Sigmoid colon (tissue), 4 donors: ENCODE results near the gene WDR91.

ENCODE experiments used
- EP300 ChIP-seq, 4 donors: sonication (generic); formaldehyde crosslinking; IDR thresholded peaks; one replicate each; pipeline ENCODE4 v1.6.1; 2017; ENCODE audit warnings: antibody characterized with exemption in 4 of 4
- POLR2A ChIP-seq, 2 donors: fragments of 450-650 bp; IDR thresholded peaks; one replicate each; pipeline ENCODE4 v1.6.1; 2016; ENCODE audit warnings: antibody characterized with exemption in 2 of 2, mild to moderate bottlenecking in 2 of 2, moderate library complexity in 2 of 2
- POLR2AphosphoS5 ChIP-seq, 4 donors: sonication (generic); formaldehyde crosslinking; IDR thresholded peaks; one replicate each; pipeline ENCODE4 v1.6.1; 2017; ENCODE audit warnings: antibody characterized with exemption in 4 of 4
- TF ChIP-seq, protein P1 (sequence below), 4 experiments: fragments of 450-650 bp in 3 of 4; fragments of 200-600 bp in 1 of 4; IDR thresholded peaks; one replicate each; pipeline ENCODE4 v1.5.1; 2016 to 2019; ENCODE audit warnings: antibody characterized with exemption in 4 of 4, mild to moderate bottlenecking in 3 of 4, moderate library complexity in 2 of 4

DNA sequence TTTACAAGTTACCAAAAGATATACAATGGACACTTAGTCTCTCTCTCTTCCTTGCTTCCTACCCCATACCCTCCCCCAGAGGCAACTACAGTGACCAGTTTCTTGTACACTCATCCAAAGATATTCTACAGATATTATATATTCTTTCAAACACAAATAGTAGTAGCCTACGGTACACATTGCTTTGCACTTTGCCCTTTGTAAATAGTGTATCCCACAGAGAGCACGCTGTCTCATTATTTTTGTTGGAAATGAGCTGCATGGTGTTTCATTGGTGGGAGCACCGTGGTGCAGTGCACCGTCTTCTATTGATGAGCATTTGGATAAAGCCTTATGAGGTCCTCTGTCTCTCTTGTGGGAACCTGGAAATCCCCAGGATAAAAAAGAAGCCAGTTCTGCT lies 46.5 kb upstream of the WDR91 start:
- TF ChIP-seq, protein P1, sequence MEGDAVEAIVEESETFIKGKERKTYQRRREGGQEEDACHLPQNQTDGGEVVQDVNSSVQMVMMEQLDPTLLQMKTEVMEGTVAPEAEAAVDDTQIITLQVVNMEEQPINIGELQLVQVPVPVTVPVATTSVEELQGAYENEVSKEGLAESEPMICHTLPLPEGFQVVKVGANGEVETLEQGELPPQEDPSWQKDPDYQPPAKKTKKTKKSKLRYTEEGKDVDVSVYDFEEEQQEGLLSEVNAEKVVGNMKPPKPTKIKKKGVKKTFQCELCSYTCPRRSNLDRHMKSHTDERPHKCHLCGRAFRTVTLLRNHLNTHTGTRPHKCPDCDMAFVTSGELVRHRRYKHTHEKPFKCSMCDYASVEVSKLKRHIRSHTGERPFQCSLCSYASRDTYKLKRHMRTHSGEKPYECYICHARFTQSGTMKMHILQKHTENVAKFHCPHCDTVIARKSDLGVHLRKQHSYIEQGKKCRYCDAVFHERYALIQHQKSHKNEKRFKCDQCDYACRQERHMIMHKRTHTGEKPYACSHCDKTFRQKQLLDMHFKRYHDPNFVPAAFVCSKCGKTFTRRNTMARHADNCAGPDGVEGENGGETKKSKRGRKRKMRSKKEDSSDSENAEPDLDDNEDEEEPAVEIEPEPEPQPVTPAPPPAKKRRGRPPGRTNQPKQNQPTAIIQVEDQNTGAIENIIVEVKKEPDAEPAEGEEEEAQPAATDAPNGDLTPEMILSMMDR (IDR thresholded peaks at IDR 0.05), result no peak
- TF ChIP-seq POLR2A (IDR thresholded peaks at IDR 0.05) (no peak), POLR2AphosphoS5 (IDR thresholded peaks at IDR 0.05) (no peak), EP300 (IDR thresholded peaks at IDR 0.05) (no peak)
